NT2/D1 (cell line): ENCODE data around the gene RGL4.
"Not testable (repeated sequence)": the region's sequence is repeated elsewhere in the genome, so short reads cannot be mapped to it uniquely, and the experiment has no call there.

Experiments
- SUZ12 ChIP-seq: IDR thresholded peaks from 2 replicates; pipeline ENCODE4 v1.6.1; 2011; ENCODE audit not compliant: insufficient read length, insufficient read depth; ENCODE audit errors: extremely low read depth
- YY1 ChIP-seq: IDR thresholded peaks from 2 replicates; pipeline ENCODE4 v1.6.1; 2011; ENCODE audit not compliant: insufficient read length, insufficient read depth
- ZNF274 ChIP-seq: IDR thresholded peaks from 2 replicates; pipeline ENCODE4 v1.6.1; 2011; ENCODE audit warnings: mild to moderate bottlenecking, low read depth, low read length

- not testable (repeated sequence) for TF ChIP-seq ZNF274, SUZ12, YY1
Measured at GRCh38 chr22:23728108-23728507, 37.3 kb downstream of the RGL4 start.
